GM12878 (cell line): ENCODE results near the gene NXPH2. TPM values are rescaled to one million over a fixed set of nuclear protein-coding genes. Genes with fewer than 3 reads are reported as not detected.

Source experiments
- ATAC-seq: fragments of 200-7000 bp; cut with Tn5 transposase; 3 replicates; pipeline ENCODE4 v1.9.1; 2020; ENCODE audit warnings: mild to moderate bottlenecking, moderate library complexity
- BruUV-seq: library from RNA; stranded (reverse); fragments of 400-500 nt; replicated peaks from 2 replicates; lab custom pipeline; 2021; lab: Mats Ljungman, UMichigan
- CTCF ChIA-PET: fragments of 300-600 bp; sonication (Branson Sonifier 250); formaldehyde crosslinking; extraction: SDS; loops from one replicate; lab custom pipeline; 2021; ENCODE audit warnings: inconsistent platforms; lab: Yijun Ruan, JAX
- POLR2A ChIA-PET: fragments of 350-600 bp; formaldehyde crosslinking; extraction: SDS; loops from one replicate; lab custom pipeline; 2021; ENCODE audit warnings: inconsistent platforms; lab: Charles Lee
- RAD21 ChIA-PET: fragments of 300-600 bp; sonication (Branson Sonifier 250); formaldehyde crosslinking; loops from one replicate; lab custom pipeline; 2023; ENCODE audit warnings: antibody characterized with exemption; ENCODE audit not compliant: unreplicated experiment; lab: Charles Lee
- SMC1A ChIA-PET: fragments of 300-600 bp; sonication (Branson Sonifier 250); formaldehyde crosslinking; loops from one replicate; lab custom pipeline; 2023; ENCODE audit not compliant: unreplicated experiment, uncharacterized antibody; lab: Charles Lee
- DNase-seq: peaks from one replicate; pipeline ENCODE4 v3.0.0-alpha.2; 2011; ENCODE audit warnings: low read depth, low spot score
- FAIRE-seq: peaks from 3 replicates; lab custom pipeline; 2011; peaks lifted over from hg19 to GRCh38; lab: Jason Lieb, UNC
- H2AFZ ChIP-seq: 2 replicates; pipeline ENCODE4 v1.6.0; 2011; ENCODE audit warnings: low read depth, low read length, control low read depth; ENCODE audit not compliant: control insufficient read depth
- H3K27ac ChIP-seq: 2 replicates; pipeline ENCODE4 v1.5.1; 2011; ENCODE audit warnings: control low read depth; ENCODE audit not compliant: control insufficient read depth, insufficient read depth
- H3K27me3 ChIP-seq, 2 experiments: replicated peaks in 1 of 2; 2 replicates each; pipeline versions ENCODE4 v1.6.0 to v1.6.1; 2011; ENCODE audit warnings: low read length in 1 of 2; ENCODE audit not compliant: control insufficient read depth in 2 of 2, insufficient read depth in 2 of 2
- H3K36me3 ChIP-seq, 2 experiments: 2 replicates each; pipeline ENCODE4 v1.5.1; 2011; ENCODE audit warnings: low read length in 1 of 2; ENCODE audit not compliant: control insufficient read depth in 2 of 2, insufficient read depth in 2 of 2
- H3K4me1 ChIP-seq: 2 replicates; pipeline ENCODE4 v1.6.1; 2011; ENCODE audit warnings: mild to moderate bottlenecking, low read length, moderate library complexity, mixed read lengths; ENCODE audit not compliant: control insufficient read depth, insufficient read depth
- H3K4me2 ChIP-seq: 2 replicates; pipeline ENCODE4 v1.6.0; 2011; ENCODE audit warnings: control low read depth; ENCODE audit not compliant: control insufficient read depth, insufficient read depth
- H3K4me3 ChIP-seq: fragments of 200-600 bp; sonication (generic); 2 replicates; pipeline ENCODE4 v1.5.1; 2016
- H3K79me2 ChIP-seq: 2 replicates; pipeline ENCODE4 v1.6.0; 2011; ENCODE audit warnings: low read length; ENCODE audit not compliant: control insufficient read depth, insufficient read depth
- H3K9ac ChIP-seq: 2 replicates; pipeline ENCODE4 v1.8.0; 2011; ENCODE audit warnings: low read length, control low read depth, mixed read lengths; ENCODE audit not compliant: control insufficient read depth, insufficient read depth
- H3K9me3 ChIP-seq: replicated peaks from 3 replicates; pipeline ENCODE4 v1.5.1; 2011; ENCODE audit warnings: mild to moderate bottlenecking, low read length; ENCODE audit not compliant: control insufficient read depth, insufficient read depth
- H4K20me1 ChIP-seq: 2 replicates; pipeline ENCODE4 v1.6.0; 2011; ENCODE audit not compliant: control insufficient read depth, insufficient read depth
- DPF2 ChIP-seq: fragments of 450-650 bp; IDR thresholded peaks from 2 replicates; pipeline ENCODE4 v1.6.1; 2017; ENCODE audit warnings: mild to moderate bottlenecking
- HDAC6 ChIP-seq: fragments of 200-600 bp; sonication (generic); IDR thresholded peaks from one replicate; pipeline ENCODE4 v1.8.0; 2017; ENCODE audit warnings: antibody characterized with exemption; ENCODE audit not compliant: unreplicated experiment
- RBBP5 ChIP-seq: fragments of 200-600 bp; sonication (generic); conservative IDR thresholded peaks from 2 replicates; pipeline ENCODE4 v1.6.1; 2016
- WGBS: methylation state at CpG from one replicate; pipeline ENCODE4 v1.1.6; 2016; ENCODE audit warnings: low lambda C conversion rate; ENCODE audit not compliant: insufficient replicate concordance, insufficient coverage; ENCODE audit errors: missing lambda C conversion rate; 5-methylcytosine and 5-hydroxymethylcytosine counted together
- in situ Hi-C: fragments of 300-500 bp; cut with MboI; formaldehyde crosslinking; loops from 9 replicates; pipeline ENCODE4 v1.14.3; 2018; ENCODE audit warnings: mixed read lengths
- intact Hi-C: fragments of 100-400 bp; cut with micrococcal nuclease; formaldehyde crosslinking; loops from one replicate; pipeline ENCODE4 v1.14.2; 2022; ENCODE audit not compliant: unreplicated experiment
- polyA plus RNA-seq, 11 experiments: library from polyadenylated mRNA; depleted of rRNA in 4 of 11; unstranded in 6 of 11; stranded (reverse) in 5 of 11; fragments of >200 nt; fragmentation: Nextera tagmentation in 4 of 11; fragmentation: Illumina TruSeq in 1 of 11; extraction: Ambion mirVana in 4 of 11; extraction: Trizol in 1 of 11; gene quantifications; 1 replicate in 1 of 11; 2 replicates in 10 of 11; pipeline versions ENCODE4 v1.2.1 to v1.2.3, GENCODE V29; 2011 to 2016; ENCODE audit warnings: inconsistent platforms in 2 of 11, missing spikeins in 2 of 11, low read depth in 1 of 11
- total RNA-seq, 4 experiments: library from RNA; depleted of rRNA in 3 of 4; stranded (reverse); fragments of >200 nt in 3 of 4; fragmentation: Illumina TruSeq in 1 of 4; extraction: Trizol in 1 of 4; gene quantifications; 2 replicates each; pipeline versions ENCODE4 v1.2.1 to v1.2.3, GENCODE V29; 2013 to 2021
- TF ChIP-seq, protein P1 (sequence below): fragments of 450-650 bp; formaldehyde crosslinking; IDR thresholded peaks from 2 replicates; pipeline ENCODE4 v1.5.0; 2022; ENCODE audit warnings: mild to moderate bottlenecking, missing genetic modification characterization
- TF ChIP-seq, protein P2 (sequence below): IDR thresholded peaks from 2 replicates; pipeline ENCODE4 v1.6.1; 2012; ENCODE audit warnings: low read depth, low read length, improper control_type of control experiment
- TF ChIP-seq, protein P3 (sequence below): fragments of 450-650 bp; IDR thresholded peaks from 2 replicates; pipeline ENCODE4 v1.6.1; 2018; ENCODE audit warnings: borderline replicate concordance, mild to moderate bottlenecking; ENCODE audit not compliant: partially characterized antibody
- TF ChIP-seq, protein P4 (sequence below): IDR thresholded peaks from 2 replicates; pipeline ENCODE4 v1.6.1; 2012; ENCODE audit warnings: low read depth, low read length, improper control_type of control experiment

The NXPH2 gene
- total and polyA plus RNA-seq, 10 of the 15 experiments (the other 5 are each of a cell fraction or from before 2014, with no cell fraction given), result not detected

DNA sequence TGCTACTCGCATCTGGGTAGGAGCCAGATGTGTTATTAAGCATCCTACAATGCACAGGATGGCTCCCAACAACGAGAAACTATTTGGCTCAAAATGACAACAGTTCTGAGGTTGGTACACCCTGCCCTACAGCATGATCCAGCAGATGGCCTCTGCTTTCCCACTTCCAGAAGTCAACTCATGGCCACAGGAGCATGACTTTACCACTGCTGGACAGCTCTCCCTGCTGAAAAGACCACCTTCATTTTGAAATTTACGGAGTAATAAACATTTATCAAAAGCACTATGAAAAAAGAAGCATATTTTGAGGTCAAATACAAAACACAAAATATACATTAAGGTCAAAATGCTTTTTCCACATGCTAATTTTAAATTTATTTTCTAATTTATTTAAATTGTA lies 13.7 kb downstream of the NXPH2 start:
- Histone ChIP-seq H3K27ac (no peak overlapping the region), H4K20me1 (no peaks in the 10 kb centered on the region), H3K9me3 (no peaks in the 10 kb centered on the region), H3K27me3 (no peaks in the 10 kb centered on the region), H3K36me3 (no peaks in the 10 kb centered on the region), H3K79me2 (no peaks in the 10 kb centered on the region), H3K9ac (no peak overlapping the region), H3K4me1 (no peaks in the 10 kb centered on the region), H3K4me2 (no peak overlapping the region), H3K4me3 (no peak overlapping the region), H2AFZ (no peak overlapping the region)
- no TSS peak for BruUV-seq
- 0% methylated on average over 3 of the region's 3 CpGs for WGBS
- intact Hi-C loops, result no loop called here
- FAIRE-seq, result no peak
- ChIA-PET SMC1A (no interaction called here), CTCF (no interaction called here), RAD21 (no interaction called here), POLR2A (no interaction called here)
- DNase-seq, result no peak
- in situ Hi-C loops, result no loop called here
- ATAC-seq, result no peak
- TF ChIP-seq, protein P1, sequence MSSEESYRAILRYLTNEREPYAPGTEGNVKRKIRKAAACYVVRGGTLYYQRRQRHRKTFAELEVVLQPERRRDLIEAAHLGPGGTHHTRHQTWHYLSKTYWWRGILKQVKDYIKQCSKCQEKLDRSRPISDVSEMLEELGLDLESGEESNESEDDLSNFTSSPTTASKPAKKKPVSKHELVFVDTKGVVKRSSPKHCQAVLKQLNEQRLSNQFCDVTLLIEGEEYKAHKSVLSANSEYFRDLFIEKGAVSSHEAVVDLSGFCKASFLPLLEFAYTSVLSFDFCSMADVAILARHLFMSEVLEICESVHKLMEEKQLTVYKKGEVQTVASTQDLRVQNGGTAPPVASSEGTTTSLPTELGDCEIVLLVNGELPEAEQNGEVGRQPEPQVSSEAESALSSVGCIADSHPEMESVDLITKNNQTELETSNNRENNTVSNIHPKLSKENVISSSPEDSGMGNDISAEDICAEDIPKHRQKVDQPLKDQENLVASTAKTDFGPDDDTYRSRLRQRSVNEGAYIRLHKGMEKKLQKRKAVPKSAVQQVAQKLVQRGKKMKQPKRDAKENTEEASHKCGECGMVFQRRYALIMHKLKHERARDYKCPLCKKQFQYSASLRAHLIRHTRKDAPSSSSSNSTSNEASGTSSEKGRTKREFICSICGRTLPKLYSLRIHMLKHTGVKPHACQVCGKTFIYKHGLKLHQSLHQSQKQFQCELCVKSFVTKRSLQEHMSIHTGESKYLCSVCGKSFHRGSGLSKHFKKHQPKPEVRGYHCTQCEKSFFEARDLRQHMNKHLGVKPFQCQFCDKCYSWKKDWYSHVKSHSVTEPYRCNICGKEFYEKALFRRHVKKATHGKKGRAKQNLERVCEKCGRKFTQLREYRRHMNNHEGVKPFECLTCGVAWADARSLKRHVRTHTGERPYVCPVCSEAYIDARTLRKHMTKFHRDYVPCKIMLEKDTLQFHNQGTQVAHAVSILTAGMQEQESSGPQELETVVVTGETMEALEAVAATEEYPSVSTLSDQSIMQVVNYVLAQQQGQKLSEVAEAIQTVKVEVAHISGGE (CRISPR knock-in tag), result no peak
- TF ChIP-seq, protein P2, sequence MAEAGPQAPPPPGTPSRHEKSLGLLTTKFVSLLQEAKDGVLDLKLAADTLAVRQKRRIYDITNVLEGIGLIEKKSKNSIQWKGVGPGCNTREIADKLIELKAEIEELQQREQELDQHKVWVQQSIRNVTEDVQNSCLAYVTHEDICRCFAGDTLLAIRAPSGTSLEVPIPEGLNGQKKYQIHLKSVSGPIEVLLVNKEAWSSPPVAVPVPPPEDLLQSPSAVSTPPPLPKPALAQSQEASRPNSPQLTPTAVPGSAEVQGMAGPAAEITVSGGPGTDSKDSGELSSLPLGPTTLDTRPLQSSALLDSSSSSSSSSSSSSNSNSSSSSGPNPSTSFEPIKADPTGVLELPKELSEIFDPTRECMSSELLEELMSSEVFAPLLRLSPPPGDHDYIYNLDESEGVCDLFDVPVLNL, result no peak
- TF ChIP-seq, all 136 proteins: peak for 0

DNA sequence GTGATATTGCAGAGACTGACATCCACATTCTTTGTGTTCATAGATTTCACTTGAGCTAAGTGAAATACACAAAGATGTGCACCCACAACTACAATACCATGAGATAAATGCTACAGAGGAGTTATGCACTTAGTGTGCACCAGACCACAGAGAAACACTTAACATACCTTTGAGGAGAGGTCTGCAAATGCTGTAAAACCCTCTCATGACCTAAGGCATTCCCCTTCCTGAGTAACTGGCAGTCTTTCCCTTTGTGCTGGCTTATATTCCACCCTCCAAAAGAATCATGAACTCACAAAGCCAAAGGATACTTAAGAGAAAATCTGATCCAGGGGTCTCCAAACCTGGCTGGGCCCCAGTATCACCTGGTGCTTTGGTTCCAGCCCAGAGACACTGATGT lies 16.2 kb downstream of the NXPH2 start:
- no peak for DNase-seq
- ATAC-seq, result no peak
- TF ChIP-seq HDAC6 (no peak), RBBP5 (no peak), DPF2 (no peak)
- TF ChIP-seq, protein P3, sequence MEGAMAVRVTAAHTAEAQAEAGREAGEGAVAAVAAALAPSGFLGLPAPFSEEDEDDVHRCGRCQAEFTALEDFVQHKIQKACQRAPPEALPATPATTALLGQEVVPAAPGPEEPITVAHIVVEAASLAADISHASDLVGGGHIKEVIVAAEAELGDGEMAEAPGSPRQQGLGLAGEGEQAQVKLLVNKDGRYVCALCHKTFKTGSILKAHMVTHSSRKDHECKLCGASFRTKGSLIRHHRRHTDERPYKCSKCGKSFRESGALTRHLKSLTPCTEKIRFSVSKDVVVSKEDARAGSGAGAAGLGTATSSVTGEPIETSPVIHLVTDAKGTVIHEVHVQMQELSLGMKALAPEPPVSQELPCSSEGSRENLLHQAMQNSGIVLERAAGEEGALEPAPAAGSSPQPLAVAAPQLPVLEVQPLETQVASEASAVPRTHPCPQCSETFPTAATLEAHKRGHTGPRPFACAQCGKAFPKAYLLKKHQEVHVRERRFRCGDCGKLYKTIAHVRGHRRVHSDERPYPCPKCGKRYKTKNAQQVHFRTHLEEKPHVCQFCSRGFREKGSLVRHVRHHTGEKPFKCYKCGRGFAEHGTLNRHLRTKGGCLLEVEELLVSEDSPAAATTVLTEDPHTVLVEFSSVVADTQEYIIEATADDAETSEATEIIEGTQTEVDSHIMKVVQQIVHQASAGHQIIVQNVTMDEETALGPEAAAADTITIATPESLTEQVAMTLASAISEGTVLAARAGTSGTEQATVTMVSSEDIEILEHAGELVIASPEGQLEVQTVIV, result no peak
- TF ChIP-seq, protein P4, sequence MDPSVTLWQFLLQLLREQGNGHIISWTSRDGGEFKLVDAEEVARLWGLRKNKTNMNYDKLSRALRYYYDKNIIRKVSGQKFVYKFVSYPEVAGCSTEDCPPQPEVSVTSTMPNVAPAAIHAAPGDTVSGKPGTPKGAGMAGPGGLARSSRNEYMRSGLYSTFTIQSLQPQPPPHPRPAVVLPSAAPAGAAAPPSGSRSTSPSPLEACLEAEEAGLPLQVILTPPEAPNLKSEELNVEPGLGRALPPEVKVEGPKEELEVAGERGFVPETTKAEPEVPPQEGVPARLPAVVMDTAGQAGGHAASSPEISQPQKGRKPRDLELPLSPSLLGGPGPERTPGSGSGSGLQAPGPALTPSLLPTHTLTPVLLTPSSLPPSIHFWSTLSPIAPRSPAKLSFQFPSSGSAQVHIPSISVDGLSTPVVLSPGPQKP, result no peak

More for the DNA sequence above, 16.2 kb downstream of the NXPH2 start:
- Histone ChIP-seq H2AFZ (no peak overlapping the region), H3K36me3 (no peaks in the 10 kb centered on the region), H3K4me2 (no peak overlapping the region), H4K20me1 (no peaks in the 10 kb centered on the region), H3K27ac (no peak overlapping the region), H3K27me3 (no peaks in the 10 kb centered on the region), H3K9ac (no peak overlapping the region), H3K9me3 (no peaks in the 10 kb centered on the region), H3K4me3 (no peak overlapping the region), H3K79me2 (no peaks in the 10 kb centered on the region), H3K4me1 (no peaks in the 10 kb centered on the region)
- POLR2A ChIA-PET, result no interaction called here
- RAD21 ChIA-PET, result no interaction called here
- intact Hi-C loops (no loop called here), in situ Hi-C loops (no loop called here)
- BruUV-seq, result no TSS peak
- CTCF ChIA-PET, result interaction anchor here (1.3 kb wide), 1 partner anchor 62 kb away, joined by 3 read pairs; no protein-coding TSS in a partner anchor
- no peak for FAIRE-seq
- SMC1A ChIA-PET, result interaction anchor here (0.6 kb wide), 3 partner anchors 135 to 689 kb away, joined by 3 read pairs; no protein-coding TSS in a partner anchor
